ENCODE results near the gene PPP2R1B. TPM values are rescaled to one million over a fixed set of nuclear protein-coding genes. Genes with fewer than 3 reads are reported as not detected.

PPP2R1B gene
- total RNA-seq, 1 experiment from 2014 or later: 105 TPM

DNA sequence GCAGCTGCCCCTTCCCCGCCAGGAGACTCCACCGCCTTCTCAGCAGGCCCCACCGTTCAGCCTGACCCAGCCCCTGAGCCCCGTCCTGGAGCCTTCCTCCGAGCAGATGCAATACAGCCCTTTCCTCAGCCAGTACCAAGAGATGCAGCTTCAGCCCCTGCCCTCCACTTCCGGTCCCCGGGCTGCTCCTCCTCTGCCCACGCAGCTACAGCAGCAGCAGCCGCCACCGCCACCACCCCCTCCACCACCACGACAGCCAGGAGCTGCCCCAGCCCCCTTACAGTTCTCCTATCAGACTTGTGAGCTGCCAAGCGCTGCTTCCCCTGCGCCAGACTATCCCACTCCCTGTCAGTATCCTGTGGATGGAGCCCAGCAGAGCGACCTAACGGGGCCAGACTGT, 42.6 kb downstream of the PPP2R1B start:
- Mint-ChIP-seq H3K9me3 (no peaks in the 10 kb centered on the region), H3K27ac (peak overlapping the region in 2 of 3 experiments; percentile 68 to 74; a peak in 4 of 7 replicates), H3K36me3 (ENCODE audit: insufficient read depth in 1 of 3, low read depth in 3 of 3) (peaks cover 8 to 40% (median 38%) of the 10 kb centered on the region in 3 experiments; a peak in 6 of 7 replicates), H3K4me1 (peaks cover 16 to 21% of the 10 kb centered on the region in 2 experiments), H3K4me3 (no peak overlapping the region), H3K27me3 (ENCODE audit: low read depth) (no peaks in the 10 kb centered on the region)
- H3K23ac ChIP-seq (ENCODE audit: insufficient read length, low read depth, low read length): no peak overlapping the region
- H3K79me2 ChIP-seq (ENCODE audit: insufficient read depth, low read length): no peaks in the 10 kb centered on the region
- no peak overlapping the region for H3K9ac ChIP-seq (ENCODE audit: extremely low read depth, insufficient read length, low read length)
- no peaks in the 10 kb centered on the region for H4K20me1 ChIP-seq (ENCODE audit: control insufficient read depth, insufficient read depth, insufficient read length)
- no peak overlapping the region for H2BK5ac ChIP-seq (ENCODE audit: insufficient read length, low read length)
- DNase-seq: peak; percentile 50
- no peaks in the 10 kb centered on the region for H3K23me2 ChIP-seq (ENCODE audit: insufficient read length, low read depth, low read length, poor library complexity, severe bottlenecking)
- no peak overlapping the region for H3K4me2 ChIP-seq (ENCODE audit: insufficient read depth, insufficient read length, low read length)
- no peak overlapping the region for H2BK12ac ChIP-seq (ENCODE audit: insufficient read length, low read depth, low read length)
- no peak overlapping the region for H4K5ac ChIP-seq (ENCODE audit: insufficient read length, low read depth, low read length)
- H3K14ac ChIP-seq (ENCODE audit: insufficient read depth, low read length): no peak overlapping the region; the same call in 1 of the 2 replicates
- no peak overlapping the region for H2BK15ac ChIP-seq (ENCODE audit: low read depth, low read length)
- H4K8ac ChIP-seq (replicated peaks; ENCODE audit: insufficient read length, low read depth, low read length): no peak overlapping the region
- H3K79me1 ChIP-seq (ENCODE audit: insufficient read depth, low read depth, low read length, poor library complexity, severe bottlenecking): no peaks in the 10 kb centered on the region
- H3K9me3 ChIP-seq (ENCODE audit: control insufficient read depth, low read depth, low read length): no peaks in the 10 kb centered on the region
- H2AFZ ChIP-seq (ENCODE audit: low read length): no peak overlapping the region
- no peak overlapping the region for H2AK5ac ChIP-seq (ENCODE audit: insufficient read length, low read length)
- no CpG with 5 or more reads among the region's 15 CpGs for WGBS (ENCODE audit: extremely low coverage, insufficient read length, low lambda C conversion rate)
- H2BK20ac ChIP-seq (ENCODE audit: low read depth, low read length, poor library complexity, severe bottlenecking): no peak overlapping the region
- no peaks in the 10 kb centered on the region; the same call in 1 of the 2 replicates for H3K4me1 ChIP-seq (ENCODE audit: insufficient read depth, low read length)
- H4K91ac ChIP-seq (ENCODE audit: insufficient read length, low read depth, low read length): no peak overlapping the region
- no peaks in the 10 kb centered on the region for H3K27me3 ChIP-seq (ENCODE audit: insufficient read depth, low read length)
- H2BK120ac ChIP-seq (ENCODE audit: low read depth, low read length, poor library complexity, severe bottlenecking): no peak overlapping the region
- H3K27ac ChIP-seq (ENCODE audit: insufficient read length, low read depth, low read length): no peak overlapping the region
- no peak overlapping the region for H3K56ac ChIP-seq (ENCODE audit: insufficient read length, low read depth, low read length)
- no peak overlapping the region for H3K4ac ChIP-seq (ENCODE audit: low read depth, low read length)
- TF ChIP-seq, protein P1, sequence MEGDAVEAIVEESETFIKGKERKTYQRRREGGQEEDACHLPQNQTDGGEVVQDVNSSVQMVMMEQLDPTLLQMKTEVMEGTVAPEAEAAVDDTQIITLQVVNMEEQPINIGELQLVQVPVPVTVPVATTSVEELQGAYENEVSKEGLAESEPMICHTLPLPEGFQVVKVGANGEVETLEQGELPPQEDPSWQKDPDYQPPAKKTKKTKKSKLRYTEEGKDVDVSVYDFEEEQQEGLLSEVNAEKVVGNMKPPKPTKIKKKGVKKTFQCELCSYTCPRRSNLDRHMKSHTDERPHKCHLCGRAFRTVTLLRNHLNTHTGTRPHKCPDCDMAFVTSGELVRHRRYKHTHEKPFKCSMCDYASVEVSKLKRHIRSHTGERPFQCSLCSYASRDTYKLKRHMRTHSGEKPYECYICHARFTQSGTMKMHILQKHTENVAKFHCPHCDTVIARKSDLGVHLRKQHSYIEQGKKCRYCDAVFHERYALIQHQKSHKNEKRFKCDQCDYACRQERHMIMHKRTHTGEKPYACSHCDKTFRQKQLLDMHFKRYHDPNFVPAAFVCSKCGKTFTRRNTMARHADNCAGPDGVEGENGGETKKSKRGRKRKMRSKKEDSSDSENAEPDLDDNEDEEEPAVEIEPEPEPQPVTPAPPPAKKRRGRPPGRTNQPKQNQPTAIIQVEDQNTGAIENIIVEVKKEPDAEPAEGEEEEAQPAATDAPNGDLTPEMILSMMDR (conservative IDR thresholded peaks at IDR 0.05): no peak
- H3K18ac ChIP-seq (ENCODE audit: insufficient read length, low read depth, low read length): no peak overlapping the region
- no peak overlapping the region for H3T11ph ChIP-seq (ENCODE audit: low read length)
